ENCODE measurements around the gene OCEL1.
A peak's percentile ranks its signal among the peaks of the same experiment; 100 is the strongest.

OCEL1 gene

DNA sequence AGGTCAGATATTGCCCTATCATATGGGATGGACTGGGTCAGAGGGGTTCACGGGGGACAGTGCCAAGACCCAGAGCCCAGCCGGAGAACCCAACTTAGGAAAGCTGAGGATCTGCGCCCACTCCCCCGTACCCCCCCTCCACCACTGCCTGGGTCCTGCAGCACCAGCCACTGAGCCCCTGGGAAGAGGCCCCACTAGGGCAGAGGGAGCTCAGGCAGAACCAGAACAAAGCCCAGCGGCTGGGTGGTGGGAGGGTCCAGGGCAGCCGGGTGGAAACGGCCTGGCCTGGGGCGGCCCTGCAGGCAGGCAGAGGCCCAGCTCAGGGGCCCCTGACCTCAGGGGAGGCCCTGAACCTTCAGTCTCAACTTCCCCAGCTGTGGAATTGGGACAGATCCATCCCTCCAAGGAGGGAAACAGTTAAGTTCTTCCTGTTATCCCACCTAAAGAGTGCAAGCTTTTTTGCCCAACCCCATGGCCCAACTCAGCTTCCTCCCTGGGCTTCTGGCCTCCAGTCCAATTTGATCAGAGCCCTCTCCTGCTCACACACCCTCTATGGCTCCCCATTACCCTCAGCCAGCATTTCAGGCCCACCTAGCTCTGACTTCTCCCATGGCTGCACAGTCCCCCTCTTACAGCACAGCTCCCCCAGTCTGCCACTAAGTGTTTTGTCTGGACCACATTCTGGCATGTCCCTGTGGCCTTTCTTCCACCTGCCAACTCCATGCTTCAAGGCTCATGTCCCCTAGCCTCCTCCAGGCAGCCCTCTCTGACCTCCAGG lies 16.6 kb downstream of the OCEL1 start:
- DNase-seq: no peak

DNA sequence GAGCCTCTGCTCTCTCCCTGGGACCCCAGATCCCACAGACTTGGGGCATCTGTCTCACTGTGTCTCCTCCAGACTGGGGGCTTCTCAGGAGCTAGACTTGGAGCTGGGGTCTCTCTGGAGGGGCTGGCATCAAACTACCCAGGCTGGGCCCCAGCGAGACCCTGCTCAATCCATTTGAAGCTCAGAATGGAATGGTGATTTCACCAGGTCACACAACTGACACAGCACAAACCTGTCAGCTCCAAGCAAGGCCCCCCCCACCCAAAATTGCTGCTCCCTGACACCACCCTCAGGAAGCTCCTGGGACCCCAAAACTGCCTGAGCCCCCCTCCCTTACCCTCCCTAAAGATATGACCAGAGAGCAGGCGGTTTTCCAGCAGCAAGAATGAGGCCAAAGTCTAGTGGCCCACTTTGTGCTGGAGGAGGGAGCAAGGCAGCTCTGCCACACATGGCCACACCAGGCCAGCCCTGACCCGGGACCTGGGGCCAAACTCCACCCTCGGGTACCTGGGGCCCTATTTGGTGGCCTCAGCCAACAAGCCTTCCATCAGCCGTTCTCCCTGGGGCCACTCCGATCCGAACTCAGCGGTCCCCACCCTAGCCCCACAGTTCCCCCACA lies 17.3 kb downstream of the OCEL1 start:
- DNase-seq: no peak

GRCh38 chr19:17243830-17244617 lies 18.0 kb downstream of the OCEL1 start:
- no peak for DNase-seq

DNA sequence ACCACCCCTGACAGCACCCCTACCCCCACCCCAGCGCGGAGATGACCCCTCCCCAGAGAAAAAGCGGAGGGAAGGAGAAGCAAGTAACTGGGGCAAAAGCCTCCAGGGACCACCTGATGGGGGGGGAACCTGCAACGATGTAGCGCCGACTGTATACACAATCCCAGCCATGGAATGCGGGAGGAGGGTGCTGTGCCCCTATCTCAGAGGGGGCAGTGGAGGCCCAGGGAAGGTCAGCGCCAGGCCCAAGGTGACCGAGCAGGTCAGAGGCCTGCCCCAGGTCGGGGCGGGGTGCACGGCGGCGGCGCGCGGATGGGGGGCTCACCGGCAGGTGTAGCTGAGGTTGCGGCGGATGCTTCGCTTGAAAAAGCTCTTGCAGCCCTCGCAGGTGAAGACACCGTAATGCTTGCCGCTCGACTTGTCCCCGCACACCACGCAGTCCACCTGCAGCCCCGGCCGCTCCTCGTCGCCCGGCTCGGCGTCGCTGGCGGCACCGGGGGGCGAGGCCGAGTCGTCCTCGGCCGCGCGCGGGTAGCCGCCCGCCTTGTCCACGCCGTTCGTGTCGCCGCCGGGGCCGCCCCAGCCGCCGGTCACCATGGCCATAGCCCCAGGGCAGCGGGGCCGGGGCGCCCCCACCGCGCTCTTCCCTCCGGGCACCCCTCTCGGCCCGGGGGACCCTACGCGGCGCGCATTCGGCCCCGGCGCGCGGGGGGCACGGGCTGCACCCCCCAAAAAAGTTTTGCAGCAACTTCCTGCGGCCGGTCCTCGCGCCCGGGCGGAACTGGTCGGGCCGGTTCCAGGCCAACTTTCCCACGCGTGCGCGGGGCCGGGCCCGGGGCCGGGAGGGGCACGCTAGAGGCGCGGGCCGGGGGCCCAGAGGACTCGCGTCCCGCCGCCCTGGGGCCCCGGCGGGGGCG lies 18.9 kb downstream of the OCEL1 start:
- DNase-seq: no peak

GRCh38 chr19:17245535-17245984 lies 19.5 kb downstream of the OCEL1 start, which contains the start of gene NR2F6:
TSS of gene NR2F6 (minus strand) at chr19:17245919. CDS start at chr19:17245220, 699 bp downstream.
- DNase-seq: no peak

- DNase-seq: peak; percentile 64
These were observed 20.8 kb downstream of the OCEL1 start for GRCh38 chr19:17246681-17247425.

DNA sequence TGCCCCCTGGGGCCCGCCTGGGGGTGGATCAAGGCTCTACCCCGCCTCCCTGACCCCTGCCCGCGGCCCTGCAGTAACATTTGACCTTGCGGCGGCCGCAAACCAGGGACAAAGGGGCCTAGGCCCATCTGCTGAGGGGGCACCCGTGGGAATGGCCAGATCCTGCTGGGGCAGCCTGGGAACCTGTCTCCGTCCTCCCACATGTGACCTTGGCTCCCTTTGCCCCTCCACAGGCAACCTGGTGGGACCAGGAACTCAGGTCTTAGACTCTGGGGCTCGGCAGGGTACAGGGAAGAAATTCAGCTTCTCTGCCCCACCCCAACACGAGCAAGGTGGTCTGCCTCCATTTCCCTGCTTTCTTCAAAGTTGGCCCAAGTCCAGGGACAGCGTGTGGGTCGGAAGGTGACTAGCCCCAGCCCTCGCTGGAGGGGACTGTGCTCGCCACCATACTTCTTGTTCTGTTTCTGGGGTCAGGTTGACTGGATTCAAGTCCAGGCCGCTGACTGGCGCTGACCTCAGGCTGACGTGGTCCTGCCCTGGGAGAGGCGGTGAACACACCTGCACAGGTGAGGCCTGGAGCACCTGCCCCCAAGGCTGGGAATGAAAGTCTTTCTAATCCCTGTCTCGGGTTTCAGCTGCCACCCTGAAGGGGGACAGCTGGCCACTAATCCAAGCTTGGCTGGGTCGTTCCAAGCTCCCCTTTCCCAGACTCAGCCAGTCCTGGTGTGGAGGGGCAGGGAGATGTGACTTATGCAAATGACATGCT lies 22.2 kb downstream of the OCEL1 start:
- DNase-seq: no peak

GRCh38 chr19:17249887-17250548 lies 24.0 kb downstream of the OCEL1 start:
- DNase-seq: no peak

DNA sequence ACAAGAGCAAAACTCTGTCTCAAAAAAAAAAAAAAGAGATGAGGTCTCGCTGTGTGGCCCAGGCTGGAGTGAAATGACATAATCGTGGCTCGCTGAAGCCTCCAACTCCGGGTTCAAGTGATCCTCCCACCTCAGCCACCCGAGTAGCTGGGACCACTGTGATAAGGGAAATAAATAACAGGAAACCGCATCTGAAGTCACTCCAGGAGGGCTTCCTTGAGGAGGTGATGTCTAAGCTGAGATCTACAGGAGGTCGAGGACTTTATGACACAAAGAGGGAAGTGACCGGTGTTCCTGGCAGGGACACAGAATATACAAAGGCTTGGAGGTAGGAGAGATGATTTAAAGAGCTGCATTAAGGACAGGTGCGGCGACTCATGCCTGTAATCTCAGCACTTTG lies 28.6 kb downstream of the OCEL1 start:
- no peak for DNase-seq

DNA sequence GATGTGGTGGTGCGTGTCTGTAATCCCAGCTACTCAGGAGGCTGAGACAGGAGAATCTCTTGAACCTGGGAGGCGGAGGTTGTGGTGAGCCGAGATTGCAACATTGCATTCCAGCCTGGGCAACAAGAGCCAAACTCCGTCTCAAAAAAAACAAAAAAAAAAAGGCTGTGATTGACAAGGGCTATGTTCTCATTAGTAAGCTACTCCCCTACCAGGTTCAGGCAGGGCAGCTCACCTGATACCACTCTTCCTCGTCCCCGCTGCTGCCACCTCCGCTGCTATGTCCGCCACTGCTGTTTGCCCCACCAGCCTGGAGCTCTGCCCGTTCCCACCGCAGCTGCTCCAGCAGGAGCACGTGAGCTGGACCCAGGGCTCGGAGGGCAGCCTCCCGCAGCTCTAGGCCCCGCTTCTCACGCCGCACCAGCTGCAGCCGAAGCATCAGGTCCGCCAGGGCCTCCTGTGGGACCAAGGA lies 29.2 kb downstream of the OCEL1 start:
- no peak for DNase-seq

DNA sequence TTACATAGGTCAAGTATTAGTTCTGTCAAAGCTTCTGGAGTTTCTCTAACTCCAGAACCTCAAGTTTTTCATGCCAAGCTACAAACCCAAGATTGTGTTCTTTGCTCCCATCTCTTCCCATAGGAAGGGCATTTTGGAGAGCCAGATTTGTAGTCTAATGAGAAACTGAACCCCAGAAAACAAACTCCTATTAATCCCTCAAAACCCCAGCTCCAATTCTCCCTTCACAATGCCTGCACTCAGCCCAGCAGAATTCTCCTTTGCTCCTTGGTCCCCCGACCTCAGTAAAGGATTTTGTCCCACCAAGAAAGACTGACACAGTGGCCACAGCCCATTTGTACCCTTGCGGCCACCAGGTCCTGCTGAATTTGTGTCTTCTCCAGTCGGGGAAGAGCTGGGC lies 30.1 kb downstream of the OCEL1 start:
- DNase-seq: no peak

DNA sequence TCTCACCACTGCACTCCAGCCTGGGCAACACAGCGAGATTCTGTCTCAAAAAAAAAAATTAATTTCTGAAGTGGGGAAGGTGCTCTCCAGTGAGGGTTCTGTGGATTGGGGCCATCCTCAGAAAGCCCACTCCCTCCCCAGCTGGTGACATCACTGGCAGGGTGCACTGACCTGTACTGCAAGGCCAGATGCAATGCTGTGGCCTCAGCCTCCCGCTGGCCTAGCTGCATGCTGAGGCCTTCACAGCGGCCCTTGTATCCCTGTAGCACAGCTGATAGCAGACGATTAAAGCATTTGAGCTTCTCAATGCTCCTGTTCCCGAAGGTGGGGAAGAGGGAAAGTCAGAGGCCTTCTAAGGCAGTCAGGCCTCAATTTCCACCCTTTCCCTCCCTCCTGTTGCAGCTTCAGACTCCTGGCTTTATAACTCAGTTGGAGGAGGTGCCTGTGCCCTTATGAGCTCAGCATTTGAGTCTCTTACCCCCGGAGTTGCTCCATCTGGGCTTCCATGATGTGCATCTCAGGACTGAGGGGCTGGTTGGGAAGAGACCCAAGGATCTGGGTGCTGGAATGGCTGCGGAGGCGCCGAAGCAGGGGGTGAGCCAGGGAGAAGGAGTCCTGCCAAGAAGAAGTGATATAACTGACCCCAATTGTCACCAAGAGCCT lies 33.2 kb downstream of the OCEL1 start:
- no peak for DNase-seq

- no peak for DNase-seq
These were observed 33.9 kb downstream of the OCEL1 start for GRCh38 chr19:17259934-17260333.

GRCh38 chr19:17260842-17261325 lies 34.9 kb downstream of the OCEL1 start:
- DNase-seq: peak; percentile 80

GRCh38 chr19:17262557-17262956 lies 36.5 kb downstream of the OCEL1 start:
- no peak for DNase-seq

DNA sequence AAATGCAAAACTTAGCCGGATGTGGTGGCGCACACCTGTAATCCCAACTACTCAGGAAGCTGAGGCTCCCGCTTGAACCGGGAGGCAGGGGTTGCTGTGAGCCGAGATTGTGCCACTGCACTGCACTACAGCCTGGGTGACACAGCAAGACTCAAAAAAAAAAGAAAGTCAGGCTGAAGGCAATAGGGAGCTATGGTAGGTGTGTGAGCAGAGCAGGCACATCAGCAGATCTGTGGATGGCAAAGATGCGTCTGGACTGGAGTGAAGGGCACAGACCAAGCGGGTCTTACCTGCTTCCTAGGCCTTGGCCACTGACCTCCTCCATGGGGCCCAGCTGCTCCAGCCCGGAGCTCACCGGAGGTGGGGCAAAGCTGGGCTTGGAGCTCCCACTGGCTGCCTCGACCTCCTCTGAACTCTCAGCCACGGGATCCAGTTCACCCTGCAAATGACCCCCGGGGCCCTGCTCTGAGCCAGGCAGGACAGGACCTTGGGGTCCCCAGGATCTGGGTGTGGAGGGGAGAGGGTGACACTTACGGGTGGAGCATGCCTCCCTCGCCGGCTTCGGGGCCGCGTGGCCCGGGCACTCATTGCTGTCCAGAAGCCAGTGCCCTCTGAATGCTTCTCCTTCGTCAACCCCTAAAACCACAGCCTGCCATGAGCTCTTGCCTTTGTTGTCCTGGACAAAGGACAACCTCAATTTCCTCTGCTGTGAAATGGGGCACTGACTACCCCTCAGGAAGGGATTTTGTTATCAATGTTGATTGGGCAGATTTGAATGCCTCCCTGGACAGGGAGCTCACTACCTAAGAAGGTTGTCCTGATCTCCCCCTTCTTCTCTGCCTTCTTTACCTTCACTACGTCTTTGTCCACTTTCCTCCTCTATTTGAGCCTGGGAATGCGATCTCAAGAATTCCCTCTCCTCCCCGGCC lies 38.0 kb downstream of the OCEL1 start:
- no peak for DNase-seq

DNA sequence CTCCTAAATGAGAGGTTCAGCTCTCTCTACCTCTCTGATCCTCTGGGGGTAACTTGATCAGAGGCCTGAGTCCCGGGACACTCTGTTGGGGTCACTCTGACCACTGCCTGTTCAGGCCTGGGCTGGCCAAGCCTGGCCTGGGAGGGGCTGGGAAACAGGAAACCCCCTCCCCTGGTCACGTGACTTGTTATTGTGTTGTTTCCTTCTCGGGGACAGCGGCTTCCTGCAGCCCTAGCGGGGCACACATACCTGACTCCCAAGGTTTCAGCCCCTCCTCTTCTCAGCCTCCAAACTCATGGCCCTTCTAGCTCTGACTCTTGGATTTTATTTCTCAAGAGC lies 38.6 kb downstream of the OCEL1 start, which contains the start of gene USHBP1:
Gene USHBP1, minus strand, starts transcription at position 105 of the 339 bp plus-strand sequence. CDS start 446 bp downstream, outside the sequence.
- no peak for DNase-seq

DNA sequence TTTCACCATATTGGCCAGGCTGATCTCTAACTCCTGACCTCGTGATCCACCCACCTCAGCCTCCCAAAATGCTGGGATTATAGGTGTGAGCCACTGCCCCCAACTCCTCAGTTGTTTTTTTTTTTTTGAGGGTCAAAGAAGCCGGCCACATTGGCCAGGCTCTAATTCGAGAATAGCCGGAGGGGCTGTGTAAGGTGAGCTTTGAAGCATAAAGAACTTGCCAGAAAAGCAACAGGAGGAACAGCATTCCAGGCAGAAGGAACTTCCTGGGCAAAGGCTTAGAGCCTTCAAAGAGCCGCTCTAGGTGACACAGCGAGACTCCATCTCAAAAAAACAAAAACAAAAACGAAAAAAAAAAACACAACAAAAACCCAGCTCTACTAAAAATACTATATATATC lies 40.0 kb downstream of the OCEL1 start:
- DNase-seq: no peak
